ENCODE results near the gene TAGLN. TPM values are rescaled to one million over a fixed set of nuclear protein-coding genes. Genes with fewer than 3 reads are reported as not detected.

The TAGLN gene
- total and polyA plus RNA-seq, 2 donors (not counting 1 experiment from before 2014, with no cell fraction given): 17.9 to 51.8 TPM

- ChIA-PET POLR2A (no interaction called here), CTCF (no interaction called here)
- Mint-ChIP-seq H3K27me3 (no peaks in the 10 kb centered on the region), H3K27ac (no peak overlapping the region), H3K9me3 (ENCODE audit: insufficient read depth) (no peaks in the 10 kb centered on the region), H3K4me1 (no peaks in the 10 kb centered on the region), H3K4me3 (no peak overlapping the region)
- Histone ChIP-seq H3K79me2 (ENCODE audit: control insufficient read depth, insufficient read depth, low read length) (no peaks in the 10 kb centered on the region), H3K9ac (ENCODE audit: low read length) (no peak overlapping the region), H3K27me3 (replicated peaks in 1 of 4; ENCODE audit: control extremely low read depth in 1 of 4, control insufficient read depth in 3 of 4, insufficient read depth in 4 of 4, low read length in 3 of 4) (no peaks in the 10 kb centered on the region), H3K27ac (ENCODE audit: low read length in 2 of 2) (no peak overlapping the region), H3K4me1 (ENCODE audit: control insufficient read depth in 2 of 2, insufficient read depth in 2 of 2, low read length in 2 of 2) (no peaks in the 10 kb centered on the region), H4K20me1 (ENCODE audit: control insufficient read depth, insufficient read depth, low read length, poor library complexity, severe bottlenecking) (no peaks in the 10 kb centered on the region), H3K4me2 (replicated peaks; ENCODE audit: low read depth, low read length, poor library complexity, severe bottlenecking) (no peak overlapping the region), H3K4me3 (ENCODE audit: control extremely low read depth in 1 of 5, extremely low read depth in 1 of 5, insufficient read depth in 1 of 5, low read depth in 2 of 5, low read length in 4 of 5) (no peak overlapping the region), H3K36me3 (replicated peaks in 1 of 2; ENCODE audit: control extremely low read depth in 1 of 2, control insufficient read depth in 1 of 2, extremely low read depth in 1 of 2, insufficient read depth in 2 of 2, low read length in 1 of 2) (peaks cover 6 to 45% of the 10 kb centered on the region in 2 experiments), H3K9me3 (ENCODE audit: control extremely low read depth in 1 of 3, control insufficient read depth in 2 of 3, insufficient read depth in 1 of 3, low read length in 2 of 3) (no peaks in the 10 kb centered on the region), H2AFZ (ENCODE audit: insufficient read depth, low read depth, low read length, poor library complexity, severe bottlenecking) (no peak overlapping the region)
- ATAC-seq (ENCODE audit: low read depth) (no peak), DNase-seq (no peak)
- intact Hi-C loops (cut with micrococcal nuclease): no loop called here
- WGBS (ENCODE audit: insufficient coverage): 100% methylated on average over 3 of the region's 4 CpGs
- TF ChIP-seq EZH2 (IDR thresholded peaks at IDR 0.05; ENCODE audit: borderline replicate concordance, insufficient read depth, low read depth, low read length, poor library complexity, severe bottlenecking): no peak
- TF ChIP-seq, protein P1, sequence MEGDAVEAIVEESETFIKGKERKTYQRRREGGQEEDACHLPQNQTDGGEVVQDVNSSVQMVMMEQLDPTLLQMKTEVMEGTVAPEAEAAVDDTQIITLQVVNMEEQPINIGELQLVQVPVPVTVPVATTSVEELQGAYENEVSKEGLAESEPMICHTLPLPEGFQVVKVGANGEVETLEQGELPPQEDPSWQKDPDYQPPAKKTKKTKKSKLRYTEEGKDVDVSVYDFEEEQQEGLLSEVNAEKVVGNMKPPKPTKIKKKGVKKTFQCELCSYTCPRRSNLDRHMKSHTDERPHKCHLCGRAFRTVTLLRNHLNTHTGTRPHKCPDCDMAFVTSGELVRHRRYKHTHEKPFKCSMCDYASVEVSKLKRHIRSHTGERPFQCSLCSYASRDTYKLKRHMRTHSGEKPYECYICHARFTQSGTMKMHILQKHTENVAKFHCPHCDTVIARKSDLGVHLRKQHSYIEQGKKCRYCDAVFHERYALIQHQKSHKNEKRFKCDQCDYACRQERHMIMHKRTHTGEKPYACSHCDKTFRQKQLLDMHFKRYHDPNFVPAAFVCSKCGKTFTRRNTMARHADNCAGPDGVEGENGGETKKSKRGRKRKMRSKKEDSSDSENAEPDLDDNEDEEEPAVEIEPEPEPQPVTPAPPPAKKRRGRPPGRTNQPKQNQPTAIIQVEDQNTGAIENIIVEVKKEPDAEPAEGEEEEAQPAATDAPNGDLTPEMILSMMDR (IDR thresholded peaks at IDR 0.05): no peak
These were observed 50.4 kb downstream of the TAGLN start for GRCh38 chr11:117249571-117249970.

DNA sequence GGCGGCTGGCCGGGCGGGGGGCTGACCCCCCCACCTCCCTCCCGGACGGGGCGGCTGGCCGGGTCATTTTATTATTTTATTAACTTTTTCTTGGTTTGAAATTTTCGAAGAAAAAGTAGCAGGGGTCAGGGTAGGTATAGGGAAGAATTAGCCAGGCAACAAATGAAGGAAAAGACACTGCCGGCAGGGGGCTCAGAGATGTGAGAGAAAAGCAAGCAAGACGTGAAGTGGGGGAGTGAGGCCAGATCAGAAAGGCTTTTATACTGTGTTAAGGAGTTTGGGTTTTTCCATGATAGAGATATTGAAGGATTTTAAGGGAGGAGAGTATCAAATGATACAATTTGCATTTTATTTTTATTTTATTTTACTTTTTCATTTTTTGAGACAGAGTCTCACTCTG is 52.3 kb downstream of the TAGLN start:
- POLR2A ChIA-PET: no interaction called here

More for the DNA sequence above, 52.3 kb downstream of the TAGLN start:
- Histone ChIP-seq H3K4me3 (ENCODE audit: control extremely low read depth in 1 of 5, extremely low read depth in 1 of 5, insufficient read depth in 1 of 5, low read depth in 2 of 5, low read length in 4 of 5) (no peak overlapping the region), H3K27ac (ENCODE audit: low read length in 2 of 2) (no peak overlapping the region), H3K9ac (ENCODE audit: low read length) (no peak overlapping the region), H3K27me3 (replicated peaks in 1 of 4; ENCODE audit: control extremely low read depth in 1 of 4, control insufficient read depth in 3 of 4, insufficient read depth in 4 of 4, low read length in 3 of 4) (no peaks in the 10 kb centered on the region), H3K36me3 (replicated peaks in 1 of 2; ENCODE audit: control extremely low read depth in 1 of 2, control insufficient read depth in 1 of 2, extremely low read depth in 1 of 2, insufficient read depth in 2 of 2, low read length in 1 of 2) (peaks cover 3 to 33% of the 10 kb centered on the region in 2 experiments), H3K79me2 (ENCODE audit: control insufficient read depth, insufficient read depth, low read length) (no peaks in the 10 kb centered on the region), H4K20me1 (ENCODE audit: control insufficient read depth, insufficient read depth, low read length, poor library complexity, severe bottlenecking) (no peaks in the 10 kb centered on the region), H3K9me3 (ENCODE audit: control extremely low read depth in 1 of 3, control insufficient read depth in 2 of 3, insufficient read depth in 1 of 3, low read length in 2 of 3) (no peaks in the 10 kb centered on the region), H2AFZ (ENCODE audit: insufficient read depth, low read depth, low read length, poor library complexity, severe bottlenecking) (no peak overlapping the region), H3K4me2 (replicated peaks; ENCODE audit: low read depth, low read length, poor library complexity, severe bottlenecking) (no peak overlapping the region), H3K4me1 (ENCODE audit: control insufficient read depth in 2 of 2, insufficient read depth in 2 of 2, low read length in 2 of 2) (no peaks in the 10 kb centered on the region)
- TF ChIP-seq, protein P1 (IDR thresholded peaks at IDR 0.05): no peak
- no peak for TF ChIP-seq EZH2 (IDR thresholded peaks at IDR 0.05; ENCODE audit: borderline replicate concordance, insufficient read depth, low read depth, low read length, poor library complexity, severe bottlenecking)
- 93% methylated on average over 2 of the region's 10 CpGs for WGBS (ENCODE audit: insufficient coverage)
- intact Hi-C loops (cut with micrococcal nuclease): no loop called here
- CTCF ChIA-PET: no interaction called here
- Mint-ChIP-seq H3K27ac (no peak overlapping the region), H3K9me3 (ENCODE audit: insufficient read depth) (no peaks in the 10 kb centered on the region), H3K4me3 (no peak overlapping the region), H3K27me3 (no peaks in the 10 kb centered on the region), H3K4me1 (no peaks in the 10 kb centered on the region)
- ATAC-seq (ENCODE audit: low read depth): no peak
- DNase-seq: no peak

Measured in B cell (primary cell).